HG03432 (cell line): ENCODE measurements around the gene TTI1.
"Not testable (repeated sequence)": the region's sequence is repeated elsewhere in the genome, so short reads cannot be mapped to it uniquely, and the experiment has no call there.

Source experiments
- ATAC-seq: cut with Tn5 transposase; IDR thresholded peaks from one replicate; pipeline ENCODE4 v1.9.1; 2021; ENCODE audit warnings: mild to moderate bottlenecking, moderate library complexity; ENCODE audit not compliant: unreplicated experiment

Gene TTI1

GRCh38 chr20:37970856-37971245 is 62.4 kb downstream of the TTI1 start:
- ATAC-seq: no peak

GRCh38 chr20:37969949-37970855 is 63.1 kb downstream of the TTI1 start:
- no peak for ATAC-seq

GRCh38 chr20:37968841-37969401 is 64.3 kb downstream of the TTI1 start:
- no peak for ATAC-seq

- not testable (repeated sequence) for ATAC-seq
Observed at GRCh38 chr20:37963483-37963882, 69.8 kb downstream of the TTI1 start.

- ATAC-seq: no peak
Observed at GRCh38 chr20:37961066-37961465, 72.2 kb downstream of the TTI1 start.

GRCh38 chr20:37958856-37959520 is 74.3 kb downstream of the TTI1 start:
- ATAC-seq: no peak

- ATAC-seq: no peak
Observed at GRCh38 chr20:37956107-37956585, 77.1 kb downstream of the TTI1 start.

- no peak for ATAC-seq
Observed at GRCh38 chr20:37955511-37955910, 77.7 kb downstream of the TTI1 start.

GRCh38 chr20:37954626-37955025 is 78.6 kb downstream of the TTI1 start:
- no peak for ATAC-seq

GRCh38 chr20:37954190-37954589 is 79.1 kb downstream of the TTI1 start:
- ATAC-seq: no peak

GRCh38 chr20:37948956-37949355 is 84.3 kb downstream of the TTI1 start:
- no peak for ATAC-seq

- no peak for ATAC-seq
Observed at GRCh38 chr20:37947943-37948342, 85.3 kb downstream of the TTI1 start.

- no peak for ATAC-seq
Observed at GRCh38 chr20:37946946-37947345, 86.3 kb downstream of the TTI1 start.

- ATAC-seq: no peak
Observed at GRCh38 chr20:37945091-37945547, 88.1 kb downstream of the TTI1 start.

- no peak for ATAC-seq
Observed at GRCh38 chr20:37944456-37944981, 88.7 kb downstream of the TTI1 start.

- ATAC-seq: no peak
Observed at GRCh38 chr20:37943501-37944455, 89.5 kb downstream of the TTI1 start.

- no peak for ATAC-seq
Observed at GRCh38 chr20:37943033-37943432, 90.2 kb downstream of the TTI1 start.

- no peak for ATAC-seq
Observed at GRCh38 chr20:37941992-37942391, 91.3 kb downstream of the TTI1 start.

GRCh38 chr20:37941332-37941731 is 91.9 kb downstream of the TTI1 start:
- ATAC-seq: no peak

- no peak for ATAC-seq
Observed at GRCh38 chr20:37940858-37941257, 92.4 kb downstream of the TTI1 start.
